H1 (cell line): ENCODE results near the gene WRAP53. TPM values are rescaled to one million over a fixed set of nuclear protein-coding genes. Genes with fewer than 3 reads are reported as not detected.

Experiments used
- MAFK ChIP-seq: IDR thresholded peaks from 2 replicates; pipeline ENCODE4 v1.6.1; 2012; ENCODE audit warnings: low read depth, mild to moderate bottlenecking, improper control_type of control experiment, low read length
- RNF2 ChIP-seq: fragments of 200-900, 300-1000 bp; sonication (generic); IDR thresholded peaks from 2 replicates; pipeline ENCODE4 v1.7.1; 2016; ENCODE audit warnings: borderline replicate concordance, low read depth, mild to moderate bottlenecking, antibody characterized with exemption, low read length; ENCODE audit not compliant: poor library complexity, severe bottlenecking; ENCODE audit errors: missing control alignments
- YY1 ChIP-seq: IDR thresholded peaks from 2 replicates; pipeline ENCODE4 v1.6.1; 2011; ENCODE audit warnings: low read depth, mild to moderate bottlenecking, low read length
- polyA plus RNA-seq, 7 experiments: library from polyadenylated mRNA; depleted of rRNA in 3 of 7; stranded (reverse) in 5 of 7; unstranded in 2 of 7; fragments of >200 nt in 5 of 7; fragments of 200-250 nt in 2 of 7; gene quantifications; 1 replicate in 5 of 7; 2 replicates in 1 of 7; 4 replicates in 1 of 7; pipeline versions ENCODE4 v1.2.1 to v1.2.3, GENCODE V29; 2011 to 2013; ENCODE audit warnings: missing spikeins in 2 of 7, mixed read lengths in 2 of 7
- total RNA-seq: library from RNA; stranded (reverse); fragmentation: NEBNext Ultra II Directional; extraction: Animal tissue kit (Norgen Biotek cat#: 25700); gene quantifications from 2 replicates; pipeline ENCODE4 v1.2.1, GENCODE V29; 2021
- TF ChIP-seq, protein P1 (sequence below): IDR thresholded peaks from 2 replicates; pipeline ENCODE4 v1.6.1; 2012; ENCODE audit warnings: inconsistent platforms
- TF ChIP-seq, protein P2 (sequence below): IDR thresholded peaks from 2 replicates; pipeline ENCODE4 v1.6.1; 2011; ENCODE audit warnings: low read length, improper control_type of control experiment

WRAP53 gene
- total and polyA plus RNA-seq, 2 of the 8 experiments (the other 6 are each of a cell fraction or from before 2014, with no cell fraction given) = 29.2 to 30.1 TPM

DNA sequence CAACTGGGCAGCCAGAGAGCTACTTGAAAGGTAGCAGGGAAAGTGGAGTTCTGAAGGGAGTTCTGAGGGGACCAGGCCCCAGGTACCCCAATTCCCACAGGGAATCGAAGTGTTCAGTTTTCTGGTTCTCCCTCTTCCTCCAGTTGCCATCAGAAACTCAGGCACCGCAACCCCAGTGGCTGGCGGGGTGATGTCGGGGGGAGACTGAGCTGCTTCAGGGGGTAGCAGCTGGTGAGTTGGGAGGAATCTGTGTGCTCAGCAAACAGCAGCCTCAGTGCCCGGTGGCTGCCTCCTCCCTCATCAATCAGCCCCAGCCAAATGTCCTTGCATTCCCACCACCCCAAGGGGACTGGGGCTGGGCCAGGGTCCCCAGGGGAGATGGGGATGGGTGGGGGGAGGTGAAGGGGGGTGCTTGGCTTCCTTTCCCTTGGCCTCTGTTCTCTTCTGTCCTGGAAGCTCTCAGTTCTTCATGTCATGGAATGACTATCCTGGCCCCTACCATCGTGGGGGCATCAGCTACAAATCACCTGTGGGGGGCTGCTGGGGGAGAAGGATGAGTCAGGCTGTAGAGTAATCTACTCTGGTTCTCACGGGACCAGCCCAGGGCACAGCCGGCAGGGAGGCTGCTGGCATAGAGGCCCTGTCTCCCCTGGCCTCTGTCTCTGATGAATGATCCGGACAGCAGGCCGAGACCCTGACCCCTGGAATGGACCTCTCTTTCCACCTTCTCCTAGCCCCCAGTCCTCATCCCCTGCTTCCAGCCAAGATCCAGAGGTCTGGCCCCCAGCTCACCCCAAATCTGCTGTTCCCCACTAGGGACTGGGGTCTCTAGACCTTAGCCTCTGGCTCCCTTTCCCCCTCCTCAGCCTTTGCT is 26.7 kb downstream of the WRAP53 start (continued):
- TF ChIP-seq MAFK (no peak), RNF2 (no peak), YY1 (no peak)
- TF ChIP-seq, protein P1, sequence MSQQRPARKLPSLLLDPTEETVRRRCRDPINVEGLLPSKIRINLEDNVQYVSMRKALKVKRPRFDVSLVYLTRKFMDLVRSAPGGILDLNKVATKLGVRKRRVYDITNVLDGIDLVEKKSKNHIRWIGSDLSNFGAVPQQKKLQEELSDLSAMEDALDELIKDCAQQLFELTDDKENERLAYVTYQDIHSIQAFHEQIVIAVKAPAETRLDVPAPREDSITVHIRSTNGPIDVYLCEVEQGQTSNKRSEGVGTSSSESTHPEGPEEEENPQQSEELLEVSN = no peak
- TF ChIP-seq, protein P2, sequence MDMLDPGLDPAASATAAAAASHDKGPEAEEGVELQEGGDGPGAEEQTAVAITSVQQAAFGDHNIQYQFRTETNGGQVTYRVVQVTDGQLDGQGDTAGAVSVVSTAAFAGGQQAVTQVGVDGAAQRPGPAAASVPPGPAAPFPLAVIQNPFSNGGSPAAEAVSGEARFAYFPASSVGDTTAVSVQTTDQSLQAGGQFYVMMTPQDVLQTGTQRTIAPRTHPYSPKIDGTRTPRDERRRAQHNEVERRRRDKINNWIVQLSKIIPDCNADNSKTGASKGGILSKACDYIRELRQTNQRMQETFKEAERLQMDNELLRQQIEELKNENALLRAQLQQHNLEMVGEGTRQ = no peak
